Ishikawa (cell line): ENCODE measurements around the gene DUSP9.

ENCODE experiments used
- CEBPB ChIP-seq: IDR thresholded peaks from 2 replicates; pipeline ENCODE4 v1.6.1; 2012
- CREB1 ChIP-seq: IDR thresholded peaks from 2 replicates; pipeline ENCODE4 v1.6.1; 2012; ENCODE audit warnings: low read depth
- EP300 ChIP-seq: IDR thresholded peaks from 2 replicates; pipeline ENCODE4 v1.6.1; 2012; ENCODE audit warnings: borderline replicate concordance
- RAD21 ChIP-seq: IDR thresholded peaks from 2 replicates; pipeline ENCODE4 v1.6.1; 2012; ENCODE audit warnings: low read depth
- TCF12 ChIP-seq: IDR thresholded peaks from 2 replicates; pipeline ENCODE4 v1.6.1; 2012; ENCODE audit warnings: low read depth
- TEAD4 ChIP-seq: IDR thresholded peaks from 2 replicates; pipeline ENCODE4 v1.6.1; 2012
- TF ChIP-seq, protein P1 (sequence below): IDR thresholded peaks from 2 replicates; pipeline ENCODE4 v1.6.1; 2012
- TF ChIP-seq, protein P2 (sequence below): IDR thresholded peaks from 2 replicates; pipeline ENCODE4 v1.6.1; 2012
- TF ChIP-seq, protein P3 (sequence below): IDR thresholded peaks from 2 replicates; pipeline ENCODE4 v1.6.1; 2012; ENCODE audit warnings: low read depth, mild to moderate bottlenecking

DNA sequence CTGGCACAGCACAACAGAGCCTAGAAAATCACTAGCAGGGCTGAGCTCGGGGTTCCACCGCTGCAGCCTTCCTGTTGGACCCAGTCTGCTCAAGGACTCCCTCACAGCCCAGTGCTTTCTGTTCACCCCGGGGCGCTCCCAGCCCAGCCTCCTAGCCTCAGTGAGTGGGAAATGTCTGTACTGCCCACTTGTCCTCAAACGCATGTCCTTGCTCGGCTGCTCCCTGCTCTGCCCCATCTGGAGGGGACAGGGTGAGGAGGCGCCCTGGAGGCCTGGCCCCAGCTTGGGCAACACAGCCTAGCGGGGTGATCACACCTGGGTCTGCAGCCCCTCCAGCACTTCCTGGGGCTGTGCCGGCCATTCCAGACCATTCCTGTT, 36.2 kb upstream of the DUSP9 start:
- TF ChIP-seq RAD21 (no peak), TCF12 (no peak), TEAD4 (no peak), CEBPB (no peak), EP300 (no peak), CREB1 (no peak)
- TF ChIP-seq, protein P1, sequence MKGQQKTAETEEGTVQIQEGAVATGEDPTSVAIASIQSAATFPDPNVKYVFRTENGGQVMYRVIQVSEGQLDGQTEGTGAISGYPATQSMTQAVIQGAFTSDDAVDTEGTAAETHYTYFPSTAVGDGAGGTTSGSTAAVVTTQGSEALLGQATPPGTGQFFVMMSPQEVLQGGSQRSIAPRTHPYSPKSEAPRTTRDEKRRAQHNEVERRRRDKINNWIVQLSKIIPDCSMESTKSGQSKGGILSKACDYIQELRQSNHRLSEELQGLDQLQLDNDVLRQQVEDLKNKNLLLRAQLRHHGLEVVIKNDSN: no peak
- TF ChIP-seq, protein P2, sequence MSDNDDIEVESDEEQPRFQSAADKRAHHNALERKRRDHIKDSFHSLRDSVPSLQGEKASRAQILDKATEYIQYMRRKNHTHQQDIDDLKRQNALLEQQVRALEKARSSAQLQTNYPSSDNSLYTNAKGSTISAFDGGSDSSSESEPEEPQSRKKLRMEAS: no peak
- TF ChIP-seq, protein P3, sequence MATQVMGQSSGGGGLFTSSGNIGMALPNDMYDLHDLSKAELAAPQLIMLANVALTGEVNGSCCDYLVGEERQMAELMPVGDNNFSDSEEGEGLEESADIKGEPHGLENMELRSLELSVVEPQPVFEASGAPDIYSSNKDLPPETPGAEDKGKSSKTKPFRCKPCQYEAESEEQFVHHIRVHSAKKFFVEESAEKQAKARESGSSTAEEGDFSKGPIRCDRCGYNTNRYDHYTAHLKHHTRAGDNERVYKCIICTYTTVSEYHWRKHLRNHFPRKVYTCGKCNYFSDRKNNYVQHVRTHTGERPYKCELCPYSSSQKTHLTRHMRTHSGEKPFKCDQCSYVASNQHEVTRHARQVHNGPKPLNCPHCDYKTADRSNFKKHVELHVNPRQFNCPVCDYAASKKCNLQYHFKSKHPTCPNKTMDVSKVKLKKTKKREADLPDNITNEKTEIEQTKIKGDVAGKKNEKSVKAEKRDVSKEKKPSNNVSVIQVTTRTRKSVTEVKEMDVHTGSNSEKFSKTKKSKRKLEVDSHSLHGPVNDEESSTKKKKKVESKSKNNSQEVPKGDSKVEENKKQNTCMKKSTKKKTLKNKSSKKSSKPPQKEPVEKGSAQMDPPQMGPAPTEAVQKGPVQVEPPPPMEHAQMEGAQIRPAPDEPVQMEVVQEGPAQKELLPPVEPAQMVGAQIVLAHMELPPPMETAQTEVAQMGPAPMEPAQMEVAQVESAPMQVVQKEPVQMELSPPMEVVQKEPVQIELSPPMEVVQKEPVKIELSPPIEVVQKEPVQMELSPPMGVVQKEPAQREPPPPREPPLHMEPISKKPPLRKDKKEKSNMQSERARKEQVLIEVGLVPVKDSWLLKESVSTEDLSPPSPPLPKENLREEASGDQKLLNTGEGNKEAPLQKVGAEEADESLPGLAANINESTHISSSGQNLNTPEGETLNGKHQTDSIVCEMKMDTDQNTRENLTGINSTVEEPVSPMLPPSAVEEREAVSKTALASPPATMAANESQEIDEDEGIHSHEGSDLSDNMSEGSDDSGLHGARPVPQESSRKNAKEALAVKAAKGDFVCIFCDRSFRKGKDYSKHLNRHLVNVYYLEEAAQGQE: no peak
